ENCODE measurements around the gene FRZB.

The FRZB gene

DNA sequence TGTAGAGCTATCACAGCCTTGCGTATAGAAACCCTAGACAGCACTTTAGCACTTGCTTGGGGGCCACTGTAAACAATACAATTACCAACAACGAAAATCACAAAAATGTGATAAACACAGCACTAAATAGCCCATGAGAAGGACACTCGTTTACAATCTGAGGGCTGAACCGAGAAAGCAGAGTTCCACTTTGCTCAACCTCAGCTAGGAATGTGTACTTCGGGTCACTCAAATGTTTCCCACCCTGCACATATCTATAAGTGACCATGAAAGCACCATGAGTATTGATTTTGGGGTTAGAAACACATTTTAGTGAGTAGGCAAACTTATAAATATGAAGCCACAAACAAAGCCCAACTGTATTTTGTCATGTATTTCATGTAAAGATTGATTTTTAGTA lies 62.3 kb downstream of the FRZB start:
- no peak for DNase-seq (ENCODE audit: low read depth in 2 of 3, low spot score in 1 of 3)

DNA sequence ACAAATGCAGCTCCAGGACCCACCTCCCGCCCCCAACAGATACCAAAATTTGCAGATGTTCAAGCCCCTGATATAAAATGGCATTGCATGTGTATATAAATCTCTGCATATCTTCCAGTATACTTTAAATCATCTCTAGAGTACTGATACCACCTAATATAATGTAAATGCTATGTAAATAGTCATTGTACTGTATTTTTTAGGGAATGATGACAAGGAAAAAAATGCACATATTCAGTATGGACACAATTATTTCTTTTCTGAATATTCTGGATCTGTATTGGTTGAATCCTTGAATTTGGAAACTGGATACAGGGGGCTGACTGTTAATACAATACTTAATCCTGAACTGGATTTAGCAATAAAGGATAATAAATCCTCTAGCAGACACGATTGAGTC lies 67.7 kb downstream of the FRZB start:
- DNase-seq (ENCODE audit: low read depth in 2 of 3, low spot score in 1 of 3) = no peak

DNA sequence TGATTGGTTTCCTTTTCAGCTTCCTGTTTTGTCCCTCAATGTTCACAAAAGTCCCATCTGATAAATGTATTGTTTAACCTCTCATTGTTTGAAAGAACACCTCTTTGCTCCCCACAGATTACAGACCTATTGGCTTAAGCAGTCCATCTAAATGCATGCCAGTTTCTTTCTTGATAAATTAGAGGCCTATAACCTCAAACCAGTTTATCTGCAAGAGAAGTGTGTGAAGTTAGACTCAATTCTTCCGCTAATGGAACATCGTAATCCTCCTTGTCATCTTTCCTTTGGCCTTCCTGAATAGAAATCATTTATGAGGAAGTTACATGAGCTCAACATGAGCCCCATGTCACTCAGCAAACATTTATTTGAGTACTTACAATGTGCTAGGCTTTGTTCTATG lies 74.0 kb downstream of the FRZB start:
- no peak for DNase-seq (ENCODE audit: low read depth in 2 of 3, low spot score in 1 of 3)

- no peak for DNase-seq (ENCODE audit: low read depth in 2 of 3, low spot score in 1 of 3)
These were observed 81.7 kb downstream of the FRZB start for GRCh38 chr2:182784777-182785176.

GRCh38 chr2:182784058-182784706 lies 82.3 kb downstream of the FRZB start:
- no peak for DNase-seq (ENCODE audit: low read depth in 2 of 3, low spot score in 1 of 3)
